Upper lobe of left lung (tissue), 6 donors: Measurements from ENCODE around the gene CFC1. TPM values are rescaled to one million over a fixed set of nuclear protein-coding genes. Genes with fewer than 3 reads are reported as not detected.
"Not testable (repeated sequence)": the region's sequence is repeated elsewhere in the genome, so short reads cannot be mapped to it uniquely, and the experiment has no call there.

Experiments
- ATAC-seq, 2 donors: fragments of 200-7000 bp; cut with Tn5 transposase; one replicate each; pipeline ENCODE4 v1.9.1; 2022; ENCODE audit warnings: mild to moderate bottlenecking in 2 of 2, moderate library complexity in 2 of 2; ENCODE audit not compliant: low FRiP score in 2 of 2
- DNase-seq, 2 donors: peaks; one replicate each; pipeline ENCODE4 v3.0.0-alpha.2; 2019 to 2020
- H3K27ac ChIP-seq, 4 donors: fragments of 200-600 bp; sonication (generic); one replicate each; pipeline ENCODE4 v1.5.1; 2016 to 2019
- H3K27me3 ChIP-seq, 4 donors: fragments of 200-600 bp; sonication (generic); one replicate each; pipeline ENCODE4 v1.5.1; 2017 to 2019
- H3K36me3 ChIP-seq, 4 donors: fragments of 200-600 bp; sonication (generic); one replicate each; pipeline ENCODE4 v1.5.1; 2016 to 2019
- H3K4me1 ChIP-seq, 4 donors: fragments of 200-600 bp; sonication (generic); one replicate each; pipeline ENCODE4 v1.5.1; 2018 to 2019
- H3K4me3 ChIP-seq, 4 donors: fragments of 200-600 bp; sonication (generic); one replicate each; pipeline ENCODE4 v1.5.1; 2017 to 2019; ENCODE audit warnings: mild to moderate bottlenecking in 2 of 4, moderate library complexity in 1 of 4
- H3K9me3 ChIP-seq, 4 donors: fragments of 200-600 bp; sonication (generic); one replicate each; pipeline ENCODE4 v1.5.1; 2018 to 2019
- WGBS, 2 donors: methylation state at CpG; one replicate each; pipeline ENCODE4 v1.1.5; 2017 to 2018; 5-methylcytosine and 5-hydroxymethylcytosine counted together
- total RNA-seq, 6 donors: library from RNA; depleted of rRNA in 4 of 6; stranded (reverse); fragments of >200 nt in 4 of 6; gene quantifications; one replicate each; pipeline versions ENCODE4 v1.1.0 to v1.2.1, GENCODE V29; 2016 to 2021
- donor health status: DM: no; HTN: no; CAD: no; lungs with moderate emphysema.
- donor health status: DM: no; HTN: yes; CAD: no; lungs with severe emphysema.

CFC1 gene
- total RNA-seq, 6 donors from 2014 or later: 0.34 to 0.61 TPM; not detected in 4

GRCh38 chr2:130576209-130576784 lies 23.1 kb downstream of the CFC1 start:
- H3K4me3 ChIP-seq, H3K36me3 ChIP-seq, DNase-seq, ATAC-seq, H3K9me3 ChIP-seq, H3K27ac ChIP-seq, H3K4me1 ChIP-seq, H3K27me3 ChIP-seq: not testable (repeated sequence)
- WGBS, 2 donors: no CpG with 5 or more reads among the region's 8 CpGs

- H3K27ac ChIP-seq, H3K9me3 ChIP-seq, H3K4me1 ChIP-seq, H3K27me3 ChIP-seq, ATAC-seq, H3K36me3 ChIP-seq, H3K4me3 ChIP-seq: not testable (repeated sequence)
- 92% methylated on average over 4 of the region's 13 CpGs; no CpG with 5 or more reads in 1 of the 2 donors for WGBS, 2 donors
- DNase-seq: peak in 1 of 2 donors; percentile 30
Observed at GRCh38 chr2:130574230-130574629, 25.1 kb downstream of the CFC1 start.

GRCh38 chr2:130571929-130572328 lies 27.4 kb downstream of the CFC1 start:
- H3K4me3 ChIP-seq, H3K27me3 ChIP-seq, H3K36me3 ChIP-seq, DNase-seq, H3K9me3 ChIP-seq, H3K27ac ChIP-seq, ATAC-seq, H3K4me1 ChIP-seq: not testable (repeated sequence)
- no CpG with 5 or more reads among the region's 3 CpGs for WGBS, 2 donors

GRCh38 chr2:130566165-130566564 lies 33.2 kb downstream of the CFC1 start:
- ATAC-seq, DNase-seq, H3K36me3 ChIP-seq, H3K9me3 ChIP-seq, H3K27ac ChIP-seq, H3K4me1 ChIP-seq, H3K4me3 ChIP-seq, H3K27me3 ChIP-seq: not testable (repeated sequence)
- no CpG with 5 or more reads among the region's 4 CpGs for WGBS, 2 donors

- not testable (repeated sequence) for DNase-seq, H3K27me3 ChIP-seq, H3K9me3 ChIP-seq, H3K4me3 ChIP-seq, H3K4me1 ChIP-seq, H3K27ac ChIP-seq, H3K36me3 ChIP-seq
- no CpG with 5 or more reads among the region's 8 CpGs for WGBS, 2 donors
- peak in 1 of 2 donors; percentile 19 for ATAC-seq
Observed at GRCh38 chr2:130556441-130556840, 42.9 kb downstream of the CFC1 start.

- DNase-seq, H3K27ac ChIP-seq, H3K4me3 ChIP-seq, H3K36me3 ChIP-seq, ATAC-seq, H3K27me3 ChIP-seq, H3K4me1 ChIP-seq, H3K9me3 ChIP-seq: not testable (repeated sequence)
- WGBS, 2 donors: no CpG with 5 or more reads among the region's 4 CpGs
Observed at GRCh38 chr2:130554178-130554577, 45.2 kb downstream of the CFC1 start.

GRCh38 chr2:130549475-130549874 lies 49.9 kb downstream of the CFC1 start:
- H3K36me3 ChIP-seq, DNase-seq, H3K27me3 ChIP-seq, H3K9me3 ChIP-seq, H3K27ac ChIP-seq, H3K4me3 ChIP-seq, H3K4me1 ChIP-seq: not testable (repeated sequence)
- WGBS, 2 donors: no CpG with 5 or more reads among the region's 27 CpGs
- ATAC-seq: peak in 1 of 2 donors; percentile 29

- not testable (repeated sequence) for H3K9me3 ChIP-seq, H3K27me3 ChIP-seq, DNase-seq, H3K4me3 ChIP-seq, H3K4me1 ChIP-seq, H3K27ac ChIP-seq, H3K36me3 ChIP-seq, ATAC-seq
- WGBS, 2 donors: no CpG with 5 or more reads among the region's 3 CpGs
Observed at GRCh38 chr2:130548418-130548817, 51.0 kb downstream of the CFC1 start.

- not testable (repeated sequence) for ATAC-seq, DNase-seq, H3K27me3 ChIP-seq, H3K9me3 ChIP-seq, H3K27ac ChIP-seq, H3K4me3 ChIP-seq, H3K4me1 ChIP-seq, H3K36me3 ChIP-seq
- no CpG with 5 or more reads among the region's 5 CpGs for WGBS, 2 donors
Observed at GRCh38 chr2:130544978-130545377, 54.4 kb downstream of the CFC1 start.

GRCh38 chr2:130543785-130544528 lies 55.4 kb downstream of the CFC1 start:
- not testable (repeated sequence) for H3K4me3 ChIP-seq, H3K4me1 ChIP-seq, DNase-seq, H3K36me3 ChIP-seq, H3K27ac ChIP-seq, H3K27me3 ChIP-seq, ATAC-seq, H3K9me3 ChIP-seq
- WGBS, 2 donors: no CpG with 5 or more reads among the region's 12 CpGs

- not testable (repeated sequence) for ATAC-seq
- WGBS, 2 donors: no CpG with 5 or more reads among the region's 4 CpGs
Observed at GRCh38 chr2:130542789-130543188, 56.6 kb downstream of the CFC1 start.

More at GRCh38 chr2:130542789-130543188, 56.6 kb downstream of the CFC1 start:
- H3K9me3 ChIP-seq, H3K36me3 ChIP-seq, H3K27me3 ChIP-seq, H3K27ac ChIP-seq, DNase-seq, H3K4me3 ChIP-seq, H3K4me1 ChIP-seq: not testable (repeated sequence)
